Activated CD4-positive, alpha-beta T cell treated with anti-CD3 and anti-CD28 coated beads, Interleukin-2, amount 10 ng/mL, durations not matched to agents 7 days and 5 days (primary cell): Measurements from ENCODE around the gene SCAND1. TPM values are rescaled to one million over a fixed set of nuclear protein-coding genes. Genes with fewer than 3 reads are reported as not detected.

ENCODE experiments used
- CTCF ChIA-PET: fragments of 350-600 bp; sonication (Branson Sonifier 250); formaldehyde crosslinking; loops from one replicate; lab custom pipeline; 2021; ENCODE audit warnings: antibody characterized with exemption; lab: Charles Lee
- POLR2A ChIA-PET: fragments of 350-600 bp; sonication (Branson Sonifier 250); formaldehyde crosslinking; loops from one replicate; lab custom pipeline; 2021; ENCODE audit warnings: antibody characterized with exemption; lab: Charles Lee
- DNase-seq: peaks from one replicate; pipeline ENCODE4 v3.0.0-alpha.2; 2020
- H3K27ac Mint-ChIP-seq: one replicate; pipeline ENCODE4 v1.8.0; 2021; ENCODE audit warnings: mild to moderate bottlenecking, moderate library complexity, mixed read lengths
- H3K27me3 Mint-ChIP-seq: one replicate; pipeline ENCODE4 v1.8.0; 2021; ENCODE audit warnings: mixed read lengths
- H3K36me3 Mint-ChIP-seq: one replicate; pipeline ENCODE4 v1.8.0; 2021; ENCODE audit warnings: low read depth, mixed read lengths
- H3K4me1 Mint-ChIP-seq: one replicate; pipeline ENCODE4 v1.8.0; 2021; ENCODE audit warnings: mixed read lengths
- H3K4me3 Mint-ChIP-seq: one replicate; pipeline ENCODE4 v1.8.0; 2021; ENCODE audit warnings: mild to moderate bottlenecking, moderate library complexity, mixed read lengths
- H3K9me3 Mint-ChIP-seq: one replicate; pipeline ENCODE4 v1.8.0; 2021; ENCODE audit warnings: mixed read lengths
- total RNA-seq, 2 experiments: library from RNA; stranded (reverse); gene quantifications; one replicate each; pipeline ENCODE4 v1.2.3, GENCODE V29; 2021

SCAND1 gene
- total RNA-seq, 2 experiments from 2014 or later = 48.6 to 63.6 TPM

DNA sequence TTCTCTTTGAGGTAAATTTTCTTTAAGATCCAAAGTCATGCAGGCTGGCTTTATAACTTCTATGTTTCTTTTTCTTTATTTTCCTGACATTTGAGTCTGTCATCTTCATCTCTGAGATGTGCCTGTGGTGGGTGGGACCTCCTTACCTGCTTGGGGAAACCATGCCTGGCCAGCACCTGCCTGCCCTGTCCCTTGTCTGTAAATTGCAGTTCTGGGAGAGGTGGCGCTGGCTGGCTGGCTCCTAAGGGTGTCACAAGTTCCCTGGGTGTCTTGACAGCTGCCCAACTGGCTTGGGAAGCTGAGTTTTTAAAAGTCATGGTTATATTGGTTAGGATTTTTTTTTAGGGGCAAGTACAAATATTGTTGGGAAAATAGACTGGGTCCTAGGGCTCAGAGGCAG, 36.3 kb downstream of the SCAND1 start:
- H3K4me1 Mint-ChIP-seq = no peaks in the 10 kb centered on the region
- peaks cover 40% of the 10 kb centered on the region for H3K36me3 Mint-ChIP-seq
- H3K4me3 Mint-ChIP-seq = no peak overlapping the region
- CTCF ChIA-PET = interaction anchor here (0.6 kb wide), 1 partner anchor 37 kb away, joined by 6 read pairs; no protein-coding TSS in a partner anchor
- POLR2A ChIA-PET = no interaction called here
- H3K27ac Mint-ChIP-seq = no peak overlapping the region
- no peaks in the 10 kb centered on the region for H3K27me3 Mint-ChIP-seq
- H3K9me3 Mint-ChIP-seq = no peaks in the 10 kb centered on the region
- DNase-seq = no peak

DNA sequence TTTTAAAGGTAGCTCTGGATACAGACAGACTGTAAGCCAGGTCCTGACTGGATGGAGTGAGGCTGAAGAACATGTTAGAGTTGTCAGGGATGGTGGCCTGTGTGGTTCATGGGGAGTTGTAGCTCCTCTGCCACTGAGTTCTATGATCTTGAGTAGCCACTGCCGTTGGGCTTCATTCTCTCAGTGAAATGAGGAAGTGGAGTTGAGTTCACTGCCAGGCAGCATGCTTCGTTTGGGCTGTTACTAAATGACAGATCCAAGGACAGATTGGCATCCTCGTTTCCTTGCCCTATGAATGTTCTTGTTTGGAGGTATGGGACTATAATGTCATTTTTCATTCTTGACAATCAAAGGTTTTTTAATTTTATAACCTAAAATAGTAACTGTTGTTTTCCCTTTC, 37.2 kb downstream of the SCAND1 start:
- Mint-ChIP-seq H3K27ac (no peak overlapping the region), H3K9me3 (no peaks in the 10 kb centered on the region), H3K27me3 (no peaks in the 10 kb centered on the region), H3K4me3 (no peak overlapping the region), H3K4me1 (no peaks in the 10 kb centered on the region), H3K36me3 (peaks cover 40% of the 10 kb centered on the region)
- CTCF ChIA-PET = interaction anchor here (2.2 kb wide), 1 partner anchor 37 kb away, joined by 6 read pairs; the partner anchor contains the start of gene SCAND1
- DNase-seq = no peak
- POLR2A ChIA-PET = no interaction called here

DNA sequence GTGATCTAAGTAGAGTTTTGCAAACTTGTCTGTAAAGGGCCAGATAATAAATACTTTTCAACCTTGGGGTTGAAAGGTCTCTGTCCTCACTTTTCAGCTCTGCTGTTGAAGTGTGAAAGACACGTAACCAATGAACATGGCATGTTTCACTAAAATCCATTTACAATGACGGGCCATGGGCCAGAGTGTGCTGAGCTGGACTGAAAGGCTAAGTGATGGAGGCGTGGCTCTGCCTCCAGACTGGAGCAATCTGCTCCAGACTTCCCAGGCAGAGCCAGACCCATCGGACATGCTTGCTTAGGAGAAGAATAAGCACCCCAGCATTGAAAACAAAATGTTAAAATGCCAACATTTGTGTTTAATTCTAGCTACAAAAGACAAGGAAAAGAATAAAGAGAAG, 41.4 kb downstream of the SCAND1 start:
- Mint-ChIP-seq H3K36me3 (peaks cover 25% of the 10 kb centered on the region), H3K4me3 (no peak overlapping the region), H3K27ac (no peak overlapping the region), H3K4me1 (peaks cover 12% of the 10 kb centered on the region), H3K9me3 (no peaks in the 10 kb centered on the region), H3K27me3 (no peaks in the 10 kb centered on the region)
- ChIA-PET CTCF (interaction anchor here (2.0 kb wide), 1 partner anchor 41 kb away, joined by 5 read pairs; the partner anchor contains the start of gene SCAND1), POLR2A (no interaction called here)
- no peak for DNase-seq

DNA sequence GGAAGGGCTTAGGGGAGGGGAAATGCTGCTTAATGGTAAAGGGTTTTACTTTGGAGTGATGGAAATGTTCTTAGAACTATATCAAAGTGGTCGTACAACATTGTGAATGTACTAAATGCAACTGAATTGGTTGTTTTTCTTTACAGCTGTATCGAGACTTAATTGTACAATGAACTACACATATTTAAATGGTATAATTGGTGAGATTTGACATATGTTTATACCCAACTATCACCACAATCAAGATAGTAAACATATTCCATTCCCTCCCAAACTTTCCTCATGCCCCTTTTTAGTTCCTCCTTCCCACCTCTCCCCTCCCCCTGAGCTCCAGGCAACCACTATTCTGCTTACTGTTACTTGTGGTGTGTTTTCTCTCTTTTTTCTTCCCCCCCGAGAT, 44.0 kb downstream of the SCAND1 start:
- Mint-ChIP-seq H3K4me1 (peaks cover 14% of the 10 kb centered on the region), H3K9me3 (no peaks in the 10 kb centered on the region), H3K27me3 (no peaks in the 10 kb centered on the region), H3K27ac (no peak overlapping the region), H3K36me3 (peaks cover 17% of the 10 kb centered on the region), H3K4me3 (no peak overlapping the region)
- POLR2A ChIA-PET = interaction anchor here (0.7 kb wide), 1 partner anchor 342 kb away, joined by 3 read pairs; no protein-coding TSS in a partner anchor
- DNase-seq = no peak
- CTCF ChIA-PET = no interaction called here

DNA sequence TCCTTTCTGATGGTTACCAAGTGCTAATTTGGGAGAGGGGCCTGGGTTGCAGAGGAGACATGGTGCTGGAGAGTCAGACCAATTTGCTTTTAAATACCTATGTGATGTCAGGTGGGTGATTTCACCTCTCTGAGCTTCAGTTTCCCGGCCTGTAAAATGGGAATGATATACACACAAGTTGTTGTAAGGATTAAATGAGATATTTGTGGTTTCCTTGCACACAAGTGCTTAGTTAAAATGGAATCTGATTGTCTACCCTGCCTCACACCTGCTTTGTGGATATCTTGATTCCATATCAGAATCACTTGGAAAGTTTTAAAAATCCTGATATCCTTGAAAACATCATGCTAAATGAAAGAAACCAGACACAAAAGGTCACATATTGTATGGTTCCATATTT, 44.5 kb downstream of the SCAND1 start:
- Mint-ChIP-seq H3K9me3 (no peaks in the 10 kb centered on the region), H3K27me3 (no peaks in the 10 kb centered on the region), H3K4me1 (peaks cover 19% of the 10 kb centered on the region), H3K4me3 (no peak overlapping the region), H3K27ac (no peak overlapping the region), H3K36me3 (peaks cover 22% of the 10 kb centered on the region)
- CTCF ChIA-PET = interaction anchor here (1.2 kb wide), 1 partner anchor 286 kb away, joined by 3 read pairs; no protein-coding TSS in a partner anchor
- POLR2A ChIA-PET = no interaction called here
- no peak for DNase-seq

DNA sequence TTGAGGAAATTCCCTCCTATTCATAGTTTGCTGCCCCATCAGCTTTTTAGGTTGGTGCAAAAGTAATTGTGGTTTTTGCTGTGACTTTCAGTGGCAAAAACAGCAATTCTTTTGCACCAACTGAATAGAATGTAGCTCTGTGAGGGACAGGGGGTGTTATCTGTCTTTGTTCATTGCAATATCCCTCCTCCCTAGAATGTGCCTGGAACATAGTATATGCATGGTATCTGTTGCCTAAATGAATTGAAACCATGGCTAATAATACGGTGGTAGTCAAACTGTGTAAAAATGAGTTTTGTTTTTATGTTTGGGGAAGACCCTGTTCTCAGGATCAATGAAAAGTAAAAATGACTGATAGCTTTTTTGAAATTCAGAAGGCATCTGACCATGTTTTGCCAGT, 45.1 kb downstream of the SCAND1 start:
- H3K27ac Mint-ChIP-seq = no peak overlapping the region
- H3K9me3 Mint-ChIP-seq = no peaks in the 10 kb centered on the region
- no peaks in the 10 kb centered on the region for H3K27me3 Mint-ChIP-seq
- no peak for DNase-seq
- peaks cover 20% of the 10 kb centered on the region for H3K4me1 Mint-ChIP-seq
- ChIA-PET CTCF (interaction anchor here (1.2 kb wide), 1 partner anchor 286 kb away, joined by 3 read pairs; no protein-coding TSS in a partner anchor), POLR2A (interaction anchor here (0.5 kb wide), 1 partner anchor 263 kb away, joined by 4 read pairs; no protein-coding TSS in a partner anchor)
- peaks cover 18% of the 10 kb centered on the region for H3K36me3 Mint-ChIP-seq
- H3K4me3 Mint-ChIP-seq = no peak overlapping the region

DNA sequence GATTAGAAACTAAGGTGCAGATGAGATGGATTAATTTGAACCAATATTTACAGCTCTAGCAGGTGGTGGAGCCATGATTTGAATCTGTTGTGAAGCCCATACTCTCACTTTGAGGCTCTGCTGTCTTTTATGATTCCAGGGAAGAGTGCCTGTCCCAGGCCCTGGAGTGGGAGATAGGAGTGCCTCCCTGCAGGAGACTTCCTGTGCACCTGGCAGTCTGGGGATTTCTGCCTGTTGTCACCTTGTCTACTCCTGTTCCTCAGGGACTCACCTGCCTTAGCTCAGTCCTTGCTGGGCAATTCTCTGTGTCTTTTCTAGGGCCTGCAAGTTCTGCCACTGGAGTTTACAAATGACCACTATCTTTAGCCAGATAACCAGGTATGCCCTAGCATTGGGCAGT, 46.3 kb downstream of the SCAND1 start:
- POLR2A ChIA-PET = no interaction called here
- H3K4me3 Mint-ChIP-seq = no peak overlapping the region
- no peak for DNase-seq
- H3K4me1 Mint-ChIP-seq = peaks cover 20% of the 10 kb centered on the region
- no peaks in the 10 kb centered on the region for H3K27me3 Mint-ChIP-seq
- CTCF ChIA-PET = interaction anchor here (2.2 kb wide), 1 partner anchor 46 kb away, joined by 5 read pairs; the partner anchor contains the start of gene SCAND1
- peaks cover 19% of the 10 kb centered on the region for H3K36me3 Mint-ChIP-seq
- no peak overlapping the region for H3K27ac Mint-ChIP-seq
- H3K9me3 Mint-ChIP-seq = no peaks in the 10 kb centered on the region

DNA sequence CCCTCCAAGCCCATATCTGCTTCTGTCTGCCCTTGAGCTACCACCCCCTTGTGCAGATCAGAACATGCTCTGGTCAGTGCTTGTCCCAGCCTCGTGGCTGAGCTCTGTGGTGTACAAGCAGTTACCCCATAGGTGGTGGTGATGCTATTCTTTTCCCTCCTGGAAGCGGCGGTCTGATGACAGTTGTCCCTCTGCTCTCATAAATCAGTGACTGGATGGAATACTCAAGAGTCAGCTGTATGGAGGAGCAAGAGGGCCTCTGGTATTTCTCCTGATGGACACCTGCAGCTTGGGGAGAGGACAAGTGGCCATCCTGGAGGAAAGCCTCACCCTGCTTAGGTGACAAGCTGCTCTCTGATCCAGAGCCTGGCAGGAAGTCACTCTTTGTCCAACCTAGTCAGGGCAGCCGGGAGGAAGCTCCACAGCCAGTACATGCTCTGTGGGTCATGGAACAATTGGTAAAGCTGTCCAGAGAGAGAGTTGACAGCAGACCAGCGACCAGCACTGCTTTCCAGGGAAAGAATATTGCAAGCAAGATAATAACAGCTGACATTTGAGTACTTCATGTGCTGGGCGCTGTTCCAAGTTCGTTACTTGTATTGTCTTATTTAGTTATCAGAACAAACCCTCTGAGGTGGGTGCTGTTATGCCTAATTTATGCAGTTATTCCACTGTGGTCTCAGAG, 47.1 kb downstream of the SCAND1 start:
- CTCF ChIA-PET = interaction anchor here (2.2 kb wide), 1 partner anchor 47 kb away, joined by 5 read pairs; the partner anchor contains the start of gene SCAND1
- POLR2A ChIA-PET = no interaction called here
- Mint-ChIP-seq H3K36me3 (peaks cover 23% of the 10 kb centered on the region), H3K27ac (no peak overlapping the region), H3K4me3 (no peak overlapping the region), H3K9me3 (no peaks in the 10 kb centered on the region), H3K27me3 (no peaks in the 10 kb centered on the region), H3K4me1 (peaks cover 20% of the 10 kb centered on the region)
- DNase-seq = no peak

DNA sequence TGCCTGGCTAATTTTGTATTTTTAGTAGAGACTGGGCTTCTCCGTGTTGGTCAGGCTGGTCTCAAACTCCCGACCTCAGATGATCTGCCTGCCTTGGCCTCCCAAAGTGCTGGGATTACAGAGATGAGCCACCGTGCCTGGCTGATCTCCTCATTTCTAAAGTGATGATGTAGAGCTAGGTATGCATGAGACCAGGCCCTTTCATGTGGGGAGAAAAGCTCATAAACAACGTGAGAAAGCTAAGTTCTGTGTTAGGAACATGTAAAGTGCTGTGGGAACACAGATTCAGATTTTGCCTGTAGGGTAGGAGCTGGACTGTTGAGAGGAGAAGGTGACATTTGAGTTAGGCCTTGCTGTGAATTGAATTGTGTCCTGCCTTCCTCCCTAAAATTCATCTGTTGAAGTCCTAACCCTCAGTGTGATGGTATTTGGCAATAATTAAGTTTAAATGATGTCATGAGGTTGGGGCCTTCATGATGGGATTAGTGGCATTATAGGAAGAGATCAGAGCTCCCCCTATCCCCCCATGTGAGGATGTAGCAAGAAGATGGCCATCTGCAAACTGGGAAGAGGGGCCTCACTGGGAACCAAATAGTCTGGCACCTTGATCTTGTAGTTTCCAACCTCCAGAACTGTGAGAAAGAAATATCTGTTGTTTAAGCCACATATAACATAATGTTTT, 49.2 kb downstream of the SCAND1 start:
- ChIA-PET POLR2A (no interaction called here), CTCF (interaction anchor here (0.5 kb wide), 1 partner anchor 208 kb away, joined by 3 read pairs; no protein-coding TSS in a partner anchor)
- no peak overlapping the region for H3K27ac Mint-ChIP-seq
- H3K9me3 Mint-ChIP-seq = no peaks in the 10 kb centered on the region
- DNase-seq = no peak
- H3K4me3 Mint-ChIP-seq = no peak overlapping the region
- H3K4me1 Mint-ChIP-seq = peaks cover 20% of the 10 kb centered on the region
- H3K27me3 Mint-ChIP-seq = no peaks in the 10 kb centered on the region
- peaks cover 27% of the 10 kb centered on the region for H3K36me3 Mint-ChIP-seq

DNA sequence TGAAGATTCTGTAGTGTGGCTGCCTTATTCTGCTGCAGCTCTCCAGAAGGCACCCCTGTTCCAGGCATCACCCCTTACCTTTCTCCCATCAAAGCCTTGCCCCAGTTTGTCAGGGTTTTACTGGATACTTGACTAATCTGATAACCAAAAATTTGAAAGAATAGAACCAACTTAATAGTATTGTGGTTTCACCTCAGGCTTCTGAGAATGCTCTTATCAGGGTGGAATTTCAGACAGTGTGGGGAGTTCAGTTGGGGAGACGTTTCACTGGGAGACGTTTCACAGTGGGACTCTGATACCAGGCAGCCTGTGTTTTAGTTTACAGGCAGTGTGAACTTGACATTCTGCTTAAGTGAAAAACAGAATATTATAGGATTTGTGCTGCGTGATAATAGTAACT, 50.5 kb downstream of the SCAND1 start:
- no peak for DNase-seq
- H3K4me1 Mint-ChIP-seq = peaks cover 15% of the 10 kb centered on the region
- ChIA-PET POLR2A (no interaction called here), CTCF (no interaction called here)
- no peak overlapping the region for H3K27ac Mint-ChIP-seq
- no peaks in the 10 kb centered on the region for H3K9me3 Mint-ChIP-seq
- H3K4me3 Mint-ChIP-seq = no peak overlapping the region
- H3K36me3 Mint-ChIP-seq = peaks cover 34% of the 10 kb centered on the region
- H3K27me3 Mint-ChIP-seq = no peaks in the 10 kb centered on the region

Other genes with a start within 250 kb of the SCAND1 start
- gene RBM39, start 212.2 kb downstream of the SCAND1 start, total RNA-seq = 100 to 1,000 TPM; 374 to 396 TPM
- gene PHF20, start 182.5 kb downstream of the SCAND1 start, total RNA-seq = 10 to 100 TPM; 47.8 to 49.0 TPM
- 1 to 10 TPM; 4.0 to 5.0 TPM for gene CNBD2, start 14.1 kb upstream of the SCAND1 start, total RNA-seq
- gene EPB41L1, start 200.2 kb upstream of the SCAND1 start, total RNA-seq = under 1 TPM in 1 of 2 experiments, not detected in 1; 0.22 TPM